SK-N-SH treated with all-trans-retinoic acid at 6 μM for 48 hours (cell line): ENCODE measurements around the gene CEP20.
"Not testable (repeated sequence)": the region's sequence is repeated elsewhere in the genome, so short reads cannot be mapped to it uniquely, and the experiment has no call there.

Source experiments
- ATAC-seq: fragments of 200-7000 bp; cut with Tn5 transposase; 3 replicates; pipeline ENCODE4 v1.9.1; 2020; ENCODE audit warnings: mild to moderate bottlenecking, moderate library complexity
- ARNTL ChIP-seq: fragments of 450-650 bp; formaldehyde crosslinking; IDR thresholded peaks from 2 replicates; pipeline ENCODE4 v1.5.0; 2020; ENCODE audit warnings: low read depth, mild to moderate bottlenecking, moderate library complexity, borderline replicate concordance
- BACH2 ChIP-seq: fragments of 250-450 bp; sonication (Bioruptor Pico); IDR thresholded peaks from 2 replicates; pipeline ENCODE4 v1.9.0; 2021; ENCODE audit warnings: mild to moderate bottlenecking, borderline replicate concordance
- CSDC2 ChIP-seq: fragments of 250-450 bp; sonication (Bioruptor Pico); IDR thresholded peaks from 2 replicates; pipeline ENCODE4 v1.5.0; 2020; ENCODE audit warnings: mild to moderate bottlenecking, moderate library complexity
- ESRRG ChIP-seq: fragments of 250-450 bp; sonication (Bioruptor Pico); IDR thresholded peaks from 2 replicates; pipeline ENCODE4 v1.6.1; 2021; ENCODE audit warnings: mild to moderate bottlenecking
- GLIS3 ChIP-seq: fragments of 250-450 bp; sonication (Bioruptor Pico); IDR thresholded peaks from 2 replicates; pipeline ENCODE4 v1.5.0; 2020; ENCODE audit warnings: mild to moderate bottlenecking, moderate library complexity
- ISL1 ChIP-seq: fragments of 250-450 bp; sonication (Bioruptor Pico); IDR thresholded peaks from 2 replicates; pipeline ENCODE4 v2.1.2; 2022; ENCODE audit warnings: mild to moderate bottlenecking, moderate library complexity
- PATZ1 ChIP-seq: fragments of 250-450 bp; sonication (Bioruptor Pico); IDR thresholded peaks from 2 replicates; pipeline ENCODE4 v1.8.0; 2020; ENCODE audit warnings: mild to moderate bottlenecking, moderate library complexity, borderline replicate concordance
- POU6F1 ChIP-seq: fragments of 250-450 bp; sonication (Bioruptor Pico); IDR thresholded peaks from 2 replicates; pipeline ENCODE4 v1.8.0; 2021; ENCODE audit warnings: low read depth, mild to moderate bottlenecking, moderate library complexity, borderline replicate concordance
- PPARA ChIP-seq: fragments of 250-450 bp; sonication (Bioruptor Pico); IDR thresholded peaks from 2 replicates; pipeline ENCODE4 v1.5.0; 2020; ENCODE audit warnings: mild to moderate bottlenecking, borderline replicate concordance
- RARB ChIP-seq: fragments of 250-450 bp; sonication (Bioruptor Pico); IDR thresholded peaks from 2 replicates; pipeline ENCODE4 v1.8.0; 2021; ENCODE audit warnings: mild to moderate bottlenecking, moderate library complexity
- SNAI2 ChIP-seq: fragments of 250-450 bp; sonication (Bioruptor Pico); IDR thresholded peaks from 2 replicates; pipeline ENCODE4 v1.5.0; 2020; ENCODE audit warnings: mild to moderate bottlenecking, moderate library complexity
- TCF4 ChIP-seq: fragments of 250-450 bp; sonication (Bioruptor Pico); IDR thresholded peaks from 2 replicates; pipeline ENCODE4 v1.8.0; 2021; ENCODE audit warnings: mild to moderate bottlenecking, moderate library complexity, borderline replicate concordance
- TOX ChIP-seq: fragments of 250-450 bp; sonication (Bioruptor Pico); IDR thresholded peaks from 2 replicates; pipeline ENCODE4 v1.8.0; 2021; ENCODE audit warnings: mild to moderate bottlenecking, moderate library complexity, borderline replicate concordance
- ZC3H10 ChIP-seq: fragments of 250-450 bp; sonication (Bioruptor Pico); IDR thresholded peaks from 2 replicates; pipeline ENCODE4 v1.5.1; 2021; ENCODE audit warnings: mild to moderate bottlenecking, moderate library complexity
- ZFP30 ChIP-seq: fragments of 450-650 bp; formaldehyde crosslinking; IDR thresholded peaks from 2 replicates; pipeline ENCODE4 v1.5.0; 2022; ENCODE audit warnings: mild to moderate bottlenecking, moderate library complexity
- TF ChIP-seq, protein P1 (sequence below): fragments of 250-450 bp; sonication (Bioruptor Pico); IDR thresholded peaks from 2 replicates; pipeline ENCODE4 v1.5.1; 2020; ENCODE audit warnings: low read depth, mild to moderate bottlenecking, moderate library complexity
- TF ChIP-seq, protein P2 (sequence below): fragments of 250-450 bp; sonication (Bioruptor Pico); IDR thresholded peaks from 2 replicates; pipeline ENCODE4 v1.5.1; 2021; ENCODE audit warnings: mild to moderate bottlenecking, moderate library complexity

Gene CEP20

DNA sequence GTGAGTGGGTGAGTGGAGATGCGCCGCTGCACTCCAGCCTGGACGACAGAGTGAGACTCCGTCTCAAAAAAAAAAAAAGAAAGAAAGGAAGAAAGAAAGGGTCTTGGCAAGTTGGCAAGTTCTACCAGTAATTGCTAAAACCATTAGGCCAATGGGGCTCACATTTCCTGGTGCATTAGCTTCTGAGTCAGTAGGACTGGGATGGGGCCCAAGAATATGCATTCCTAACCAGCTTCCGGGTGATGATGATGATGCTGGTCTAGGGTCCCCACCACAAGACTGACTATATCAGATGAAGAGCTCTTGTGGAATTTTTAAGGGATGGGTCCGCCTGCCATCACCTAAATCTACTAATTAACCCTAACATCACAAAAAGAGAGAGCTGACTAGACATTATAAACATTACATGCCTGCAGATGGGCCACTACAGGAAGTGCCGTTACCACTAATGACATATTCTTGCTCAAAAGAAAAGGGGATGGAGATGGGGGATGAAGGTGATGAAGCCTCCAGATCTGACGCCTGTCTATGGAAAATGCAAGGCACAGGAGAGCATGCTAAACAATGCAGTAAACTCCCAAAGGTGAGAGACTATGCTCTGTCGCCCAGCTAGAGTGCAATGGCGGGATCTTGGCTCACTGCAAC is 44.6 kb downstream of the CEP20 start:
- ATAC-seq = no peak
- TF ChIP-seq PATZ1 = no peak
- TF ChIP-seq TOX (CRISPR knock-in tag) = no peak
- TF ChIP-seq ZFP30 (CRISPR knock-in tag) = no peak
- no peak for TF ChIP-seq ESRRG (CRISPR knock-in tag)
- TF ChIP-seq POU6F1 (CRISPR knock-in tag) = no peak
- TF ChIP-seq GLIS3 (CRISPR knock-in tag) = no peak
- TF ChIP-seq SNAI2 (CRISPR knock-in tag) = no peak
- TF ChIP-seq RARB (CRISPR knock-in tag) = no peak
- no peak for TF ChIP-seq ISL1
- no peak for TF ChIP-seq TCF4
- no peak for TF ChIP-seq ARNTL (CRISPR knock-in tag)
- TF ChIP-seq, protein P1, sequence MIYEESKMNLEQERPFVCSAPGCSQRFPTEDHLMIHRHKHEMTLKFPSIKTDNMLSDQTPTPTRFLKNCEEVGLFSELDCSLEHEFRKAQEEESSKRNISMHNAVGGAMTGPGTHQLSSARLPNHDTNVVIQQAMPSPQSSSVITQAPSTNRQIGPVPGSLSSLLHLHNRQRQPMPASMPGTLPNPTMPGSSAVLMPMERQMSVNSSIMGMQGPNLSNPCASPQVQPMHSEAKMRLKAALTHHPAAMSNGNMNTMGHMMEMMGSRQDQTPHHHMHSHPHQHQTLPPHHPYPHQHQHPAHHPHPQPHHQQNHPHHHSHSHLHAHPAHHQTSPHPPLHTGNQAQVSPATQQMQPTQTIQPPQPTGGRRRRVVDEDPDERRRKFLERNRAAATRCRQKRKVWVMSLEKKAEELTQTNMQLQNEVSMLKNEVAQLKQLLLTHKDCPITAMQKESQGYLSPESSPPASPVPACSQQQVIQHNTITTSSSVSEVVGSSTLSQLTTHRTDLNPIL (CRISPR knock-in tag) = no peak
- no peak for TF ChIP-seq ZC3H10 (CRISPR knock-in tag)
- TF ChIP-seq, all 23 proteins: peak for 0

DNA sequence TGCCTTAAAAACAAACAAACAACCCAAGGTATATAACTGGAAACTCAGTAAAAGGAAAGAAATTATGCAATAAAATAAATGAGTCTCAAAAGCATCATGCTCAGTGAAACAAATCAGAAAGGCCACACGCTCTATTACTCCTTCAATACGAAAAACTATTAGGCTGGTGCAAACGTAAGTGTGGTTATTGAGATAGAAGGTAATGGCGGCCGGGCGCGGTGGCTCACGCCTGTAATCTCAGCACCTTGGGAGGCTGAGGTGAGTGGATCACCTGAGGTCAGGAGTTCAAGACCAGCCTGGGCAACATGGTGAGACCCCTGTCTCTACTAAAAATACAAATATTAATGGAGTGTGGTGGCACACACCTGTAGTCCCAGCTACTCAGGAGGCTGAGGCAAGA is 49.2 kb downstream of the CEP20 start:
- ATAC-seq = not testable (repeated sequence)

DNA sequence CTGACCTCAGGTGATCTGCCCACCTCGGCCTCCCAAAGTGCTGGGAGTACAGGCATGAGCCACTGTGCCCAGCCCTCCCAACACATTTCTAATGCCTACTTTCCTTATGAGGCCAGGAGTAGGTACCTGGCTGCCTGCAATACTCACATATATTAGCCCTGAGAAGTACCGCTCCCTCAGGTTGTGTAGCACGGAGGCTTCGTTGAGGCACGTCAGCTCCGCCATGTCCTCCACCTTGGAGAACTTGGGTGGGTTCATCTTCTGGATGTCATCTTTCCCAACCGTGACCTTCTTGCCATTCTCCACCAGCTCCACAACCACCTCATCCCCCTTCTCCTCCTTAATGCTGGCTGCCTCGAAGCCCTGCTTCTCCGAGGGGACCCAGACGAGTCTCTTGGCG is 50.6 kb downstream of the CEP20 start:
- TF ChIP-seq ZC3H10 (CRISPR knock-in tag) (no peak), CSDC2 (CRISPR knock-in tag) (no peak), BACH2 (CRISPR knock-in tag) (no peak), PPARA (no peak), PATZ1 (no peak), GLIS3 (CRISPR knock-in tag) (no peak)
- TF ChIP-seq, protein P1 (CRISPR knock-in tag) = no peak
- TF ChIP-seq, all 23 proteins: peak for 0
- no peak for ATAC-seq

GRCh38 chr16:15836965-15837611 is 51.3 kb downstream of the CEP20 start:
- TF ChIP-seq SNAI2 (CRISPR knock-in tag) = no peak
- TF ChIP-seq PATZ1 = no peak
- TF ChIP-seq TOX (CRISPR knock-in tag) = no peak
- TF ChIP-seq, protein P2, sequence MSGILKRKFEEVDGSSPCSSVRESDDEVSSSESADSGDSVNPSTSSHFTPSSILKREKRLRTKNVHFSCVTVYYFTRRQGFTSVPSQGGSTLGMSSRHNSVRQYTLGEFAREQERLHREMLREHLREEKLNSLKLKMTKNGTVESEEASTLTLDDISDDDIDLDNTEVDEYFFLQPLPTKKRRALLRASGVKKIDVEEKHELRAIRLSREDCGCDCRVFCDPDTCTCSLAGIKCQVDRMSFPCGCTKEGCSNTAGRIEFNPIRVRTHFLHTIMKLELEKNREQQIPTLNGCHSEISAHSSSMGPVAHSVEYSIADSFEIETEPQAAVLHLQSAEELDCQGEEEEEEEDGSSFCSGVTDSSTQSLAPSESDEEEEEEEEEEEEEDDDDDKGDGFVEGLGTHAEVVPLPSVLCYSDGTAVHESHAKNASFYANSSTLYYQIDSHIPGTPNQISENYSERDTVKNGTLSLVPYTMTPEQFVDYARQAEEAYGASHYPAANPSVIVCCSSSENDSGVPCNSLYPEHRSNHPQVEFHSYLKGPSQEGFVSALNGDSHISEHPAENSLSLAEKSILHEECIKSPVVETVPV (CRISPR knock-in tag) = no peak
- TF ChIP-seq, all 23 proteins: peak for 0
- no peak for ATAC-seq
